ENCODE data around the gene UBN2. TPM values are rescaled to one million over a fixed set of nuclear protein-coding genes. Genes with fewer than 3 reads are reported as not detected.

Gene UBN2
- total RNA-seq, 6 experiments from 2014 or later, result 7.7 to 10.1 (median 9.3) TPM

GRCh38 chr7:139241258-139241657 lies 10.2 kb downstream of the UBN2 start:
- H3K4me1 Mint-ChIP-seq (ENCODE audit: low read depth), result peaks cover 24% of the 10 kb centered on the region
- no peak overlapping the region for H3K4me3 Mint-ChIP-seq
- peaks cover 13% of the 10 kb centered on the region for H3K36me3 Mint-ChIP-seq (ENCODE audit: low read depth)
- H3K27me3 Mint-ChIP-seq (ENCODE audit: insufficient read depth), result no peaks in the 10 kb centered on the region
- H3K27ac Mint-ChIP-seq, result no peak overlapping the region
- no peak for DNase-seq
- no peaks in the 10 kb centered on the region for H3K9me3 Mint-ChIP-seq
- TF ChIP-seq CTCF (IDR thresholded peaks at IDR 0.05), result no peak

GRCh38 chr7:139242741-139243281 lies 11.8 kb downstream of the UBN2 start:
- H3K4me1 Mint-ChIP-seq (ENCODE audit: low read depth), result peaks cover 38% of the 10 kb centered on the region
- no peaks in the 10 kb centered on the region for H3K9me3 Mint-ChIP-seq
- H3K27ac Mint-ChIP-seq, result peak overlapping the region; percentile 53
- H3K36me3 Mint-ChIP-seq (ENCODE audit: low read depth), result peaks cover 21% of the 10 kb centered on the region
- no peak overlapping the region for H3K4me3 Mint-ChIP-seq
- TF ChIP-seq CTCF (IDR thresholded peaks at IDR 0.05), result no peak
- H3K27me3 Mint-ChIP-seq (ENCODE audit: insufficient read depth), result no peaks in the 10 kb centered on the region
- peak; percentile 53 for DNase-seq

- Mint-ChIP-seq H3K27ac (peak overlapping the region; percentile 15; the same call in 1 of the 2 replicates), H3K36me3 (ENCODE audit: low read depth) (peaks cover 21% of the 10 kb centered on the region), H3K27me3 (ENCODE audit: insufficient read depth) (no peaks in the 10 kb centered on the region), H3K9me3 (no peaks in the 10 kb centered on the region), H3K4me1 (ENCODE audit: low read depth) (peaks cover 40% of the 10 kb centered on the region), H3K4me3 (no peak overlapping the region)
- DNase-seq, result no peak
- TF ChIP-seq CTCF (IDR thresholded peaks at IDR 0.05), result no peak
Measured at GRCh38 chr7:139245401-139245800, 14.4 kb downstream of the UBN2 start.

- DNase-seq, result no peak
- H3K36me3 Mint-ChIP-seq (ENCODE audit: low read depth), result peaks cover 22% of the 10 kb centered on the region
- no peak overlapping the region; the same call in 1 of the 2 replicates for H3K4me3 Mint-ChIP-seq
- TF ChIP-seq CTCF (IDR thresholded peaks at IDR 0.05), result no peak
- peaks cover 40% of the 10 kb centered on the region for H3K4me1 Mint-ChIP-seq (ENCODE audit: low read depth)
- H3K9me3 Mint-ChIP-seq, result no peaks in the 10 kb centered on the region
- no peaks in the 10 kb centered on the region for H3K27me3 Mint-ChIP-seq (ENCODE audit: insufficient read depth)
- H3K27ac Mint-ChIP-seq, result peak overlapping the region; percentile 81
Measured at GRCh38 chr7:139246494-139246893, 15.5 kb downstream of the UBN2 start.

GRCh38 chr7:139246905-139247304 lies 15.9 kb downstream of the UBN2 start:
- peak overlapping the region; percentile 81 for H3K27ac Mint-ChIP-seq
- peak; percentile 64 for DNase-seq
- H3K27me3 Mint-ChIP-seq (ENCODE audit: insufficient read depth), result no peaks in the 10 kb centered on the region
- peaks cover 40% of the 10 kb centered on the region for H3K4me1 Mint-ChIP-seq (ENCODE audit: low read depth)
- TF ChIP-seq CTCF (IDR thresholded peaks at IDR 0.05), result no peak
- H3K36me3 Mint-ChIP-seq (ENCODE audit: low read depth), result peaks cover 25% of the 10 kb centered on the region
- no peak overlapping the region; the same call in 1 of the 2 replicates for H3K4me3 Mint-ChIP-seq
- no peaks in the 10 kb centered on the region for H3K9me3 Mint-ChIP-seq

All from HFFc6 (cell line).